ENCODE measurements around the gene TMEM165. TPM values are rescaled to one million over a fixed set of nuclear protein-coding genes. Genes with fewer than 3 reads are reported as not detected.

The TMEM165 gene
- total and polyA plus RNA-seq, 9 of the 15 experiments (the other 6 are each of a cell fraction or from before 2014, with no cell fraction given), result 21.3 to 145 (median 96.8) TPM

- peak; percentile 85; the same call in 1 of the 2 replicates for TF ChIP-seq PREB (CRISPR knock-in tag; IDR thresholded peaks at IDR 0.05)
- no peak for TF ChIP-seq HINFP (tag; conservative IDR thresholded peaks at IDR 0.05; ENCODE audit: low read depth)
- peak; percentile 91 for TF ChIP-seq FOXP1 (CRISPR knock-in tag; IDR thresholded peaks at IDR 0.05)
- no peak for TF ChIP-seq SNAPC5 (CRISPR knock-in tag; IDR thresholded peaks at IDR 0.05)
- TF ChIP-seq E4F1 (CRISPR knock-in tag; IDR thresholded peaks at IDR 0.05; ENCODE audit: borderline replicate concordance), result no peak
- TF ChIP-seq C11orf30 (IDR thresholded peaks at IDR 0.05; ENCODE audit: low read depth), result no peak
- no peak for TF ChIP-seq ZC3H4 (CRISPR knock-in tag; IDR thresholded peaks at IDR 0.05; ENCODE audit: borderline replicate concordance)
- TF ChIP-seq SMAD4 (CRISPR knock-in tag; conservative IDR thresholded peaks at IDR 0.05), result peak; percentile 90
- TF ChIP-seq RB1 (IDR thresholded peaks at IDR 0.05; ENCODE audit: low read depth), result peak; percentile 80
- TF ChIP-seq ARID1B (IDR thresholded peaks at IDR 0.05), result no peak; the same call in 1 of the 2 replicates
- no peak for TF ChIP-seq HIVEP1 (CRISPR knock-in tag; IDR thresholded peaks at IDR 0.05)
- TF ChIP-seq ZNF316 (IDR thresholded peaks at IDR 0.05), result peak; percentile 29; the same call in 1 of the 2 replicates
- TF ChIP-seq NFIX (CRISPR knock-in tag; IDR thresholded peaks at IDR 0.05; ENCODE audit: low read depth), result no peak
- peak; percentile 81 to 83 for TF ChIP-seq NRF1 (conservative IDR thresholded peaks at IDR 0.05 in 1 of 2, IDR thresholded peaks at IDR 0.05 in 1 of 2)
- peak; percentile 81 for TF ChIP-seq GABPB1 (CRISPR knock-in tag; IDR thresholded peaks at IDR 0.05)
- 0 out of 4 replicates have a peak, but pooled peaks of 1 of the 2 experiments have one; percentile 44 for TF ChIP-seq KDM4B (IDR thresholded peaks at IDR 0.05; ENCODE audit: borderline replicate concordance in 2 of 2, low read depth in 1 of 2)
- TF ChIP-seq MTF1 (CRISPR knock-in tag; IDR thresholded peaks at IDR 0.05; ENCODE audit: borderline replicate concordance), result no peak
- no peak for TF ChIP-seq THAP7 (CRISPR knock-in tag; IDR thresholded peaks at IDR 0.05)
- no peak for TF ChIP-seq CBX2 (IDR thresholded peaks at IDR 0.05; ENCODE audit: insufficient read depth, low read length, poor library complexity, severe bottlenecking)
- TF ChIP-seq ZNF699 (CRISPR knock-in tag; IDR thresholded peaks at IDR 0.05; ENCODE audit: insufficient replicate concordance), result no peak
Measured at GRCh38 chr4:55345980-55346850, 49.5 kb upstream of the TMEM165 start, which contains the start of gene SRD5A3 (continued).
